Stimulated activated CD8-positive, alpha-beta memory T cell treated with anti-CD3 and anti-CD28 coated beads, Interleukin-7, amount 100 ng/mL, for 4 hours (primary cell): ENCODE data around the gene TET1.
"Not testable (repeated sequence)": the region's sequence is repeated elsewhere in the genome, so short reads cannot be mapped to it uniquely, and the experiment has no call there.

Experiments used
- DNase-seq, 2 donors: peaks; one replicate each; pipeline ENCODE4 v3.0.0-alpha.2; 2020; ENCODE audit warnings: low read depth in 2 of 2

TET1 gene

DNA sequence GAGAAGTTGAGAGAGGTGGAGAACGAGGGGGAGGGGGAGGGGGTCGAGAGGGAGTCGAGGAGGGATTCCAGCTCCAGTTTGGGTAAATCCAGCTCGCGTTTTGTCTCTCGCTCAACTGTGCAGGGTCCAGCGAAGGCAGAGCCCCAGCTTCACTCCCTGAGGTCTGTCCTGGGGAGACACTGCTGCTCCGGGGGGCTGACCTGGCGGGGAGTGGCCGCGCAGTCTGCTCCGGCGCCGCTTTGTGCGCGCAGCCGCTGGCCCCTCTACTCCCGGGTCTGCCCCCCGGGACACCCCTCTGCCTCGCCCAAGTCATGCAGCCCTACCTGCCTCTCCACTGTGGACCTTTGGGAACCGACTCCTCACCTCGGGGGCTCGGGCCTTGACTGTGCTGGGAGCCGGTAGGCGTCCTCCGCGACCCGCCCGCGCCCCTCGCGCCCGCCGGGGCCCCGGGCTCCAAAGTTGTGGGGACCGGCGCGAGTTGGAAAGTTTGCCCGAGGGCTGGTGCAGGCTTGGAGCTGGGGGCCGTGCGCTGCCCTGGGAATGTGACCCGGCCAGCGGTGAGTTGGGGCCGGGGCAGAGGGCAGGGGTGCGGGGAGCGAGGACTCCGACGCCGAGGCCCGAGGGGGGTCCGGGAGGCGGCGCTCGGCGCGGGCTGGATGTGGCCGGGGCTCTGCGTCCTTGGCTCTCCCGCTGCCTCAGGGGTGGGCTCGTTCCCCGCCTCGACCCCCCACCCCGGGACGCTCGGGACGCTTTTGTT, at the start of gene TET1:
TSS of gene TET1 (plus strand) at position 152 of the 757 bp plus-strand sequence. CDS start 12,002 bp downstream, outside the sequence.
- no peak for DNase-seq

- not testable (repeated sequence) for DNase-seq
Observed at GRCh38 chr10:68516216-68516615, 43.9 kb upstream of the TET1 start.

GRCh38 chr10:68516766-68517165, 43.4 kb upstream of the TET1 start:
- no peak for DNase-seq

- no peak for DNase-seq
Observed at GRCh38 chr10:68517188-68517587, 42.9 kb upstream of the TET1 start.

GRCh38 chr10:68518609-68519008, 41.5 kb upstream of the TET1 start:
- not testable (repeated sequence) for DNase-seq

DNA sequence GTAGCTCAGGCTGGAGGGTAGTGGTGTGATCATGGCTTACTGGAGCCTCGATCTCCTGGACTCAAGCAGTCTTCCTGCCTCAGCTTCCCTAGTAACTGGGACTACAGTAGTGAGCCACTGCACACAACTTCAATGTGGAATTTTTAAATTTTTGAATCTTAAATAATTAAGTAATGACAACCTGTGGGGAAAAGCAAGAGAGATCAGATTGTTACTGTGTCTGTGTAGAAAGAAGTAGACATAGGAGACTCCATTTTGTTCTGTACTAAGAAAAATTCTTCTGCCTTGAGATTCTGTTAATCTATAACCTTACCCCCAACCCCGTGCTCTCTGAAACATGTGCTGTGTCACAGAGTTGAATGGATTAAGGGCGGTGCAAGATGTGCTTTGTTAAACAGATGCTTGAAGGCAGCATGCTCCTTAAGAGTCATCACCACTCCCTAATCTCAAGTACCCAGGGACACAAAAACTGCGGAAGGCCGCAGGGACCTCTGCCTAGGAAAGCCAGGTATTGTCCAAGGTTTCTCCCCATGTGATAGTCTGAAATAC, 34.6 kb upstream of the TET1 start:
- DNase-seq, result not testable (repeated sequence)

GRCh38 chr10:68526634-68527307, 33.4 kb upstream of the TET1 start:
- DNase-seq, result no peak

- no peak for DNase-seq
Observed at GRCh38 chr10:68536973-68537372, 23.2 kb upstream of the TET1 start.

DNA sequence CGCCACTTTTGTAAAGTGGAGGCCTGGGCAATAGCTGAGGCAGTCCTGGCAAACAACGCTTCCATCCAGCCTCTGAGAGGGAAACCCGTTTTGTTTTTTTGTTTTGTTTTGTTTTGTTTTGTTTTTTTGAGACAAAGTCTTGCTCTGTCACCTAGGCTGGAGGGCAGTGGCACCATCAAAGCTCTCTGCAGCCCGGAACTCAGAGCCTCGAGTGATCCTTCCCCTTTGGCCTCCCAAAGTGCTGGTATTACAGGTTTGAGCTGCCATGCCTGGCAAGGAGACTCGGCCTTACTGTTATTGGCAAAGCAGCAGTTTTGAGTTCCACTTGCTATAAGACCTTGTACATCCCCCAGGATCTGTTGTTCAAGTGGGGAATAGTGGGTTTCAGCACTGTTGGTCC, 22.3 kb upstream of the TET1 start:
- DNase-seq, result no peak

- no peak for DNase-seq
Observed at GRCh38 chr10:68543004-68543918, 16.9 kb upstream of the TET1 start.

DNA sequence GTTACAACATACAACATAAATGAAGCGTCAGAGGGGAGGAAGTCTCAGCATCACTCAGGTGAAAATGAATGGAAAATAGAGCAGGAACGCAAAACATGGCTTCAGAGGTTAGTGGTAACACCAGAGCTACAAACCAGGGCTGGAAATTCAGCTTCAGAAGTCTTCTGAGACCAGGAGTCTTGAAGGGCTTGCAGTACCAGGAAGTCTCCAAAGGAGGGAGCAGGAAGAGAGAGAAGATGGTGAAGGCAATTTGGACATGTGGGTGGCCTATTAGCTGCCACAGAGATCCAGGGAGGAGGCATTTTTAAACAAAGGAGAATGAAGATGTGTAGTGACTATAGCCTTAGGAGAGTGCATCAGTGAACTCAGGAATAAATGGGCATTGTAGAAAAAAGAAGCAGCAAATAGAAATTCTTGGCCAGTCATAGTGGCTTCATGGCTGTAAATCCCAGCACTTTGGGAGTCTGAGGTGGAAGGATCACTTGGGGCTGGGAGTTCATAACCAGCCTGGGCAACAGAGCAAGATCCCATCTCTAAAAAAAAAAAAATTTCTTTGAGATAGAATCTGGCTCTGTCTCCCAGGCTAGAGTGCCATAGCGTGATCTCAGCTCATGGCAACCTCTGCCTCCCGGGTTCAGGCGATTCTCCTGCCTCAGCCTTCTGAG, 9.3 kb upstream of the TET1 start:
- peak in 1 of 2 donors; percentile 20 for DNase-seq

- DNase-seq, result no peak
Observed at GRCh38 chr10:68553138-68553537, 7.0 kb upstream of the TET1 start.

- DNase-seq, result no peak
Observed at GRCh38 chr10:68553599-68553998, 6.5 kb upstream of the TET1 start.

- DNase-seq, result no peak
Observed at GRCh38 chr10:68558478-68558877, 1.7 kb upstream of the TET1 start.

DNA sequence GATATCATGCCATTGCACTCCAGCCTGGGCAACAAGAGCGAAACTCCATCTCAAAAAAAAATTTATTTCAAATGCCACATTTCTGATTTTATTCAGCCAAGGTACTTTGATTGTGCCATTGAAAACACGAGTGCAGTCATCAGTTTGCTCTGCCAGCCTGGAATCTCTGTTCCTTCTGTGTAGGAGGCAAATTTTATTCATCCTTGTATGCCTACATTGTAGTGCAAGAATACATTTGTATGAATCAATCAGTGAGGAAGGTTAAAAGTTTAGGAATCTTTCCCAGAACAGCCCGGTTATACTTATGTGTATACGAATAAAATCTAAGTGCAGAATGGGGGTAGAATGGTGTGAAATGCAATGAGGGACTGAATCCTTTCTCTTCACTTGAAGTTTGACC, 886 bp upstream of the TET1 start:
- DNase-seq, result no peak

- DNase-seq, result no peak
Observed at GRCh38 chr10:68559841-68560185, 324 bp upstream of the TET1 start.

GRCh38 chr10:68560943-68561864, 1.1 kb downstream of the TET1 start:
- no peak for DNase-seq

DNA sequence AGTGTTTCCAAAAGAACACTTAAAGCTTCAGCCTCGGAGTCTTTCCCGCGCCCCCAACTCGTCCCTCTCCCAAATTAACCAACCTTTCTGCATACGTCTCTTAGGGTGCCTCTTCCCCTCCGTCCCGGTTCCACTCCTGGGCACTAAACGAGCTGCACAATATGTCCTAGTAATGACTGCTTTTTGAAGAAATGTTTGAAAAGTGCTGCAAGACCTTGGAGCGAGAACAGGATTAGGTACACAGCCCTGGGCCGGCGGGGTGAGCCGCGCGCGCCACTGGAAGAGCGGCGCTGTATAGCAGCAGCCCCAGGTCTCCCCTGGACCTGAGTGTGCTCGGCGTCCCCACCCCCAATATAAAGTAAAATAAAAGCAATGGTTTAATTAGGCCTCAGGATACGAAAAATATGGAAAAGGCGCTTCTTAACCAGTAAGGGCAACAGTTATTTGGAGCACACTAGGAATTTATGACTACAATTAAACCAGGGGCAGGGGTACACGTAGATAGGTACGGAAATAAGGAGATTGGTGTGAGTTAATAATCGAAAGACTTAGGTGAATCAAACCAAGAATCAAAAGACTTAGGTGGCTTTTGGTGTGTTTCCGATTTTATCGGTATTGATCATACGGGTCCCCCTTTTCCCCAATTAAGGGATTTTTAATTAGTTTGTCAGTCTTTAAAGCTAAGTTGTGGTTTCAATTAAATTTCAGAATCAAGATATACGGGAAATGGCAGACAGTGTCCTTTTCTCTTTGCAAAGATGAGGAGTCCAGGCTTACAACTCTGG, 1.9 kb downstream of the TET1 start:
- DNase-seq, result no peak
